H9 (cell line): ENCODE data around the gene NRCAM. TPM values are rescaled to one million over a fixed set of nuclear protein-coding genes. Genes with fewer than 3 reads are reported as not detected.

ENCODE experiments used
- DNase-seq: peaks from one replicate; pipeline ENCODE4 v3.0.0-alpha.2; 2017
- H2AFZ ChIP-seq: one replicate; pipeline ENCODE4 v1.6.1; 2013; ENCODE audit warnings: mild to moderate bottlenecking, low read length, control low read depth, moderate library complexity
- H2AK5ac ChIP-seq: 2 replicates; pipeline ENCODE4 v1.6.1; 2013; ENCODE audit warnings: low read length, control low read depth, mixed read lengths; ENCODE audit not compliant: insufficient read length
- H2BK120ac ChIP-seq: one replicate; pipeline ENCODE4 v1.6.1; 2013; ENCODE audit warnings: low read depth, mild to moderate bottlenecking, low read length, control low read depth, inconsistent platforms; ENCODE audit not compliant: poor library complexity, severe bottlenecking
- H2BK12ac ChIP-seq: 2 replicates; pipeline ENCODE4 v1.6.1; 2013; ENCODE audit warnings: low read length, control low read depth, mixed read lengths, low read depth; ENCODE audit not compliant: insufficient read length
- H2BK15ac ChIP-seq: 2 replicates; pipeline ENCODE4 v1.6.1; 2013; ENCODE audit warnings: low read depth, low read length, control low read depth
- H2BK20ac ChIP-seq: one replicate; pipeline ENCODE4 v1.6.1; 2013; ENCODE audit warnings: low read depth, mild to moderate bottlenecking, low read length, control low read depth, inconsistent platforms; ENCODE audit not compliant: poor library complexity, severe bottlenecking
- H2BK5ac ChIP-seq: 2 replicates; pipeline ENCODE4 v1.6.1; 2013; ENCODE audit warnings: low read length, control low read depth, mixed read lengths; ENCODE audit not compliant: insufficient read length
- H3K14ac ChIP-seq: 2 replicates; pipeline ENCODE4 v1.6.1; 2013; ENCODE audit warnings: low read length, control low read depth; ENCODE audit not compliant: insufficient read depth
- H3K18ac ChIP-seq: 2 replicates; pipeline ENCODE4 v1.6.1; 2013; ENCODE audit warnings: low read depth, mild to moderate bottlenecking, mixed read lengths, low read length, control low read depth; ENCODE audit not compliant: insufficient read length
- H3K23ac ChIP-seq: 2 replicates; pipeline ENCODE4 v1.6.1; 2013; ENCODE audit warnings: low read length, control low read depth, mixed read lengths, low read depth; ENCODE audit not compliant: insufficient read length
- H3K23me2 ChIP-seq: 2 replicates; pipeline ENCODE4 v1.6.1; 2013; ENCODE audit warnings: low read depth, mild to moderate bottlenecking, mixed read lengths, low read length, control low read depth; ENCODE audit not compliant: insufficient read length, poor library complexity, severe bottlenecking
- H3K27ac ChIP-seq: 2 replicates; pipeline ENCODE4 v1.5.1; 2013; ENCODE audit warnings: low read length, control low read depth, mixed read lengths, low read depth; ENCODE audit not compliant: insufficient read length
- H3K27me3 ChIP-seq: 2 replicates; pipeline ENCODE4 v1.6.1; 2013; ENCODE audit warnings: low read length, control low read depth, inconsistent platforms; ENCODE audit not compliant: insufficient read depth
- H3K4ac ChIP-seq: 2 replicates; pipeline ENCODE4 v1.6.1; 2013; ENCODE audit warnings: low read depth, mild to moderate bottlenecking, control low read depth, inconsistent platforms, low read length, moderate library complexity
- H3K4me1 ChIP-seq: 2 replicates; pipeline ENCODE4 v1.6.1; 2013; ENCODE audit warnings: low read length, control low read depth, inconsistent platforms; ENCODE audit not compliant: insufficient read depth
- H3K4me2 ChIP-seq: 2 replicates; pipeline ENCODE4 v1.6.1; 2013; ENCODE audit warnings: low read length, control low read depth, mixed read lengths; ENCODE audit not compliant: insufficient read length, insufficient read depth
- H3K56ac ChIP-seq: 2 replicates; pipeline ENCODE4 v1.6.1; 2013; ENCODE audit warnings: low read depth, mild to moderate bottlenecking, mixed read lengths, low read length, control low read depth; ENCODE audit not compliant: insufficient read length
- H3K79me1 ChIP-seq: 2 replicates; pipeline ENCODE4 v1.6.1; 2013; ENCODE audit warnings: low read depth, mild to moderate bottlenecking, moderate library complexity, low read length, control low read depth, inconsistent platforms; ENCODE audit not compliant: insufficient read depth, poor library complexity, severe bottlenecking
- H3K79me2 ChIP-seq: 2 replicates; pipeline ENCODE4 v1.6.1; 2013; ENCODE audit warnings: low read length, control low read depth, inconsistent platforms; ENCODE audit not compliant: insufficient read depth
- H3K9ac ChIP-seq: 2 replicates; pipeline ENCODE4 v1.6.1; 2013; ENCODE audit warnings: low read length, control low read depth, mixed read lengths; ENCODE audit not compliant: insufficient read length; ENCODE audit errors: extremely low read depth
- H3K9me3 ChIP-seq: one replicate; pipeline ENCODE4 v1.6.1; 2013; ENCODE audit warnings: low read depth, low read length, inconsistent platforms; ENCODE audit not compliant: control insufficient read depth
- H3T11ph ChIP-seq: one replicate; pipeline ENCODE4 v1.6.1; 2013; ENCODE audit warnings: mild to moderate bottlenecking, low read length, control low read depth, inconsistent platforms
- H4K20me1 ChIP-seq: one replicate; pipeline ENCODE4 v1.6.1; 2013; ENCODE audit not compliant: control insufficient read depth, insufficient read length, insufficient read depth
- H4K5ac ChIP-seq: 2 replicates; pipeline ENCODE4 v1.6.1; 2013; ENCODE audit warnings: low read depth, mild to moderate bottlenecking, mixed read lengths, low read length, control low read depth; ENCODE audit not compliant: insufficient read length
- H4K8ac ChIP-seq: replicated peaks from 2 replicates; pipeline ENCODE4 v1.6.1; 2013; ENCODE audit warnings: low read length, control low read depth, mixed read lengths, low read depth; ENCODE audit not compliant: insufficient read length
- H4K91ac ChIP-seq: 2 replicates; pipeline ENCODE4 v1.6.1; 2013; ENCODE audit warnings: low read depth, mild to moderate bottlenecking, moderate library complexity, mixed read lengths, low read length, control low read depth; ENCODE audit not compliant: insufficient read length
- H3K27ac Mint-ChIP-seq, 3 experiments: 2 replicates in 2 of 3; 3 replicates in 1 of 3; pipeline ENCODE4 v1.8.0; 2020 to 2021; ENCODE audit warnings: mixed read lengths in 3 of 3, mild to moderate bottlenecking in 1 of 3, moderate library complexity in 1 of 3
- H3K27me3 Mint-ChIP-seq: 2 replicates; pipeline ENCODE4 v1.8.0; 2021; ENCODE audit warnings: low read depth, mild to moderate bottlenecking, moderate library complexity, mixed read lengths
- H3K36me3 Mint-ChIP-seq, 3 experiments: 2 replicates in 2 of 3; 3 replicates in 1 of 3; pipeline ENCODE4 v1.8.0; 2020 to 2021; ENCODE audit warnings: low read depth in 3 of 3, mixed read lengths in 3 of 3; ENCODE audit not compliant: insufficient read depth in 1 of 3
- H3K4me1 Mint-ChIP-seq, 2 experiments: 2 replicates each; pipeline ENCODE4 v1.8.0; 2020; ENCODE audit warnings: mixed read lengths in 2 of 2
- H3K4me3 Mint-ChIP-seq, 2 experiments: 2 replicates in 1 of 2; 3 replicates in 1 of 2; pipeline ENCODE4 v1.8.0; 2020 to 2021; ENCODE audit warnings: mild to moderate bottlenecking in 2 of 2, mixed read lengths in 2 of 2, moderate library complexity in 1 of 2
- H3K9me3 Mint-ChIP-seq, 2 experiments: 2 replicates in 1 of 2; 3 replicates in 1 of 2; pipeline ENCODE4 v1.8.0; 2020; ENCODE audit warnings: mild to moderate bottlenecking in 2 of 2, mixed read lengths in 2 of 2, moderate library complexity in 1 of 2
- WGBS: extraction: QIAGEN DNeasy Blood & Tissue Kit; methylation state at CpG from one replicate; pipeline ENCODE4 v1.1.7; 2013; ENCODE audit warnings: missing lambda C conversion rate, low lambda C conversion rate, mixed read lengths; ENCODE audit not compliant: insufficient read length; ENCODE audit errors: extremely low coverage; 5-methylcytosine and 5-hydroxymethylcytosine counted together
- total RNA-seq: library from RNA; stranded (reverse); gene quantifications from 2 replicates; pipeline ENCODE4 v1.2.1, GENCODE V29; 2021
- TF ChIP-seq, protein P1 (sequence below): fragments of 200-600 bp; sonication (generic); conservative IDR thresholded peaks from 3 replicates; pipeline ENCODE4 v1.8.0; 2021; ENCODE audit warnings: antibody characterized with exemption, mild to moderate bottlenecking

Gene NRCAM
- total RNA-seq, 1 experiment from 2014 or later: 2.3 TPM

DNA sequence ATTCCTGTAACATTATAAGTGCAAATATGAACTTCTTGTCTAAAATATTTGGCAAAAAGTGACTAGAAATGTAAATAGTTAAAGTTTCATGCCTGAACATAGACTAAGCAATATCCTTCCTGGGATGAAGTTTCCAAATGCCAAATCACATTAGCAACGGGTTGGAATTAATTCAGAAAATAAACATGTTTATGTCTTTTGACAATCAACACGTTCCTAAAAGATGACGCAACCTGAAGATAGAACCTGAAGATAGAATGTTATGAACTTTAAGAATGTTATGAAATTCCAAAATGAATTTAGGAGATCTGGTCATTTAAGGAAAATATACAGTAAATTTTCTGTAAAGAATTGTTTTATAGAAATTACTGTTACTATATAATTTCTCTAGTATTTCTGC, 335.3 kb downstream of the NRCAM start:
- Histone ChIP-seq H2BK5ac (no peak overlapping the region), H3K27me3 (no peaks in the 10 kb centered on the region), H2AFZ (no peak overlapping the region), H3K27ac (no peak overlapping the region), H3K79me2 (no peaks in the 10 kb centered on the region), H3K4ac (no peak overlapping the region), H2AK5ac (no peak overlapping the region), H2BK120ac (no peak overlapping the region), H3K23me2 (no peaks in the 10 kb centered on the region), H4K8ac (no peak overlapping the region), H4K91ac (no peak overlapping the region), H3K23ac (no peak overlapping the region), H3K9ac (no peak overlapping the region), H4K5ac (no peak overlapping the region), H3K9me3 (no peaks in the 10 kb centered on the region), H2BK20ac (no peak overlapping the region), H3K18ac (no peak overlapping the region), H3T11ph (no peak overlapping the region), H3K79me1 (no peaks in the 10 kb centered on the region), H4K20me1 (no peaks in the 10 kb centered on the region), H2BK12ac (no peak overlapping the region), H3K56ac (no peak overlapping the region), H3K14ac (no peak overlapping the region), H3K4me1 (no peaks in the 10 kb centered on the region), H3K4me2 (no peak overlapping the region), H2BK15ac (no peak overlapping the region)
- Mint-ChIP-seq H3K4me3 (no peak overlapping the region), H3K27ac (no peak overlapping the region), H3K27me3 (no peaks in the 10 kb centered on the region; the same call in 1 of the 2 replicates), H3K36me3 (no peaks in the 10 kb centered on the region), H3K9me3 (no peaks in the 10 kb centered on the region), H3K4me1 (no peaks in the 10 kb centered on the region)
- DNase-seq: no peak
- TF ChIP-seq, protein P1, sequence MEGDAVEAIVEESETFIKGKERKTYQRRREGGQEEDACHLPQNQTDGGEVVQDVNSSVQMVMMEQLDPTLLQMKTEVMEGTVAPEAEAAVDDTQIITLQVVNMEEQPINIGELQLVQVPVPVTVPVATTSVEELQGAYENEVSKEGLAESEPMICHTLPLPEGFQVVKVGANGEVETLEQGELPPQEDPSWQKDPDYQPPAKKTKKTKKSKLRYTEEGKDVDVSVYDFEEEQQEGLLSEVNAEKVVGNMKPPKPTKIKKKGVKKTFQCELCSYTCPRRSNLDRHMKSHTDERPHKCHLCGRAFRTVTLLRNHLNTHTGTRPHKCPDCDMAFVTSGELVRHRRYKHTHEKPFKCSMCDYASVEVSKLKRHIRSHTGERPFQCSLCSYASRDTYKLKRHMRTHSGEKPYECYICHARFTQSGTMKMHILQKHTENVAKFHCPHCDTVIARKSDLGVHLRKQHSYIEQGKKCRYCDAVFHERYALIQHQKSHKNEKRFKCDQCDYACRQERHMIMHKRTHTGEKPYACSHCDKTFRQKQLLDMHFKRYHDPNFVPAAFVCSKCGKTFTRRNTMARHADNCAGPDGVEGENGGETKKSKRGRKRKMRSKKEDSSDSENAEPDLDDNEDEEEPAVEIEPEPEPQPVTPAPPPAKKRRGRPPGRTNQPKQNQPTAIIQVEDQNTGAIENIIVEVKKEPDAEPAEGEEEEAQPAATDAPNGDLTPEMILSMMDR: no peak
- WGBS: no CpG with 5 or more reads among the region's 3 CpGs
